TTC549 (cell line): ENCODE data around the gene FLRT2.

Source experiments
- FAIRE-seq: peaks from 2 replicates; lab custom pipeline; 2012; peaks lifted over from hg19 to GRCh38; lab: Jason Lieb, UNC

Gene FLRT2

GRCh38 chr14:85529803-85530574, at the start of gene FLRT2:
FLRT2 (plus strand) TSS chr14:85530144; CDS start chr14:85621515, 91,371 bp downstream.
- FAIRE-seq: no peak

GRCh38 chr14:85481471-85481870, 48.5 kb upstream of the FLRT2 start:
- FAIRE-seq: no peak

- no peak for FAIRE-seq
Observed at GRCh38 chr14:85482552-85482951, 47.4 kb upstream of the FLRT2 start.

- no peak for FAIRE-seq
Observed at GRCh38 chr14:85483037-85483436, 46.9 kb upstream of the FLRT2 start.

GRCh38 chr14:85483652-85484051, 46.3 kb upstream of the FLRT2 start:
- FAIRE-seq: no peak

GRCh38 chr14:85487215-85487614, 42.7 kb upstream of the FLRT2 start:
- FAIRE-seq: no peak

- FAIRE-seq: no peak
Observed at GRCh38 chr14:85501751-85502150, 28.2 kb upstream of the FLRT2 start.

GRCh38 chr14:85508863-85509262, 21.1 kb upstream of the FLRT2 start:
- FAIRE-seq: no peak

- FAIRE-seq: no peak
Observed at GRCh38 chr14:85512451-85512850, 17.5 kb upstream of the FLRT2 start.

- no peak for FAIRE-seq
Observed at GRCh38 chr14:85514487-85514886, 15.5 kb upstream of the FLRT2 start.

- FAIRE-seq: no peak
Observed at GRCh38 chr14:85516239-85517113, 13.5 kb upstream of the FLRT2 start.

- no peak for FAIRE-seq
Observed at GRCh38 chr14:85517114-85517688, 12.7 kb upstream of the FLRT2 start.

- no peak for FAIRE-seq
Observed at GRCh38 chr14:85519661-85520305, 10.2 kb upstream of the FLRT2 start.

GRCh38 chr14:85520581-85520980, 9.4 kb upstream of the FLRT2 start:
- no peak for FAIRE-seq

GRCh38 chr14:85523624-85524023, 6.3 kb upstream of the FLRT2 start:
- FAIRE-seq: no peak

GRCh38 chr14:85527006-85527405, 2.9 kb upstream of the FLRT2 start:
- no peak for FAIRE-seq

GRCh38 chr14:85527445-85528035, 2.4 kb upstream of the FLRT2 start:
- no peak for FAIRE-seq

GRCh38 chr14:85528080-85528896, 1.7 kb upstream of the FLRT2 start:
- FAIRE-seq: no peak

- FAIRE-seq: no peak
Observed at GRCh38 chr14:85528897-85529631, 880 bp upstream of the FLRT2 start.

- FAIRE-seq: no peak
Observed at GRCh38 chr14:85530626-85531025, 682 bp downstream of the FLRT2 start.
